NCI-H2196 treated with DMSO at 0.1 percent for 48 hours (cell line): ENCODE results near the gene DUS2.

Source experiments
- DNase-seq: peaks from one replicate; lab custom pipeline; 2025; ENCODE audit not compliant: unreplicated experiment; lab: John Stamatoyannopoulos, UW

Gene DUS2

GRCh38 chr16:68075980-68076379 lies 52.9 kb downstream of the DUS2 start:
- no peak for DNase-seq

DNA sequence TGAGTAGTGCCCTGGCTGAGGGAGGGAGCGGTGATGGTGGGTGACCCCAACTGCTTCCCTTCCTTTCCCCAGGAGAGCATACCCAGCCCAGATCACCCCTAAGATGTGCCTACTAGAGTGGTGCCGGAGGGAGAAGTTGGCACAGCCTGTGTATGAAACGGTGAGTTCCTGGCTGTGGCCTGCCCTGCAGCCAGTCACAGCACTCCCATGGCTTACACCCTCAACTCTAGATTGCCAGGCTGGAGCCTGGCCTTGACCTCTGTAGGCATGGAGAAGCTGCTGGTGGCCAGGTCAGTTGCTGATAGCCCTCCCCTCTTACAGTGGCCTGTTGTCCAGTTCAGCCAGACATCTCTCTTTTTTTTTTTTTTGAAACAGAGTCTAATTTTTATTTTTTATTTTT lies 53.5 kb downstream of the DUS2 start:
- no peak for DNase-seq

DNA sequence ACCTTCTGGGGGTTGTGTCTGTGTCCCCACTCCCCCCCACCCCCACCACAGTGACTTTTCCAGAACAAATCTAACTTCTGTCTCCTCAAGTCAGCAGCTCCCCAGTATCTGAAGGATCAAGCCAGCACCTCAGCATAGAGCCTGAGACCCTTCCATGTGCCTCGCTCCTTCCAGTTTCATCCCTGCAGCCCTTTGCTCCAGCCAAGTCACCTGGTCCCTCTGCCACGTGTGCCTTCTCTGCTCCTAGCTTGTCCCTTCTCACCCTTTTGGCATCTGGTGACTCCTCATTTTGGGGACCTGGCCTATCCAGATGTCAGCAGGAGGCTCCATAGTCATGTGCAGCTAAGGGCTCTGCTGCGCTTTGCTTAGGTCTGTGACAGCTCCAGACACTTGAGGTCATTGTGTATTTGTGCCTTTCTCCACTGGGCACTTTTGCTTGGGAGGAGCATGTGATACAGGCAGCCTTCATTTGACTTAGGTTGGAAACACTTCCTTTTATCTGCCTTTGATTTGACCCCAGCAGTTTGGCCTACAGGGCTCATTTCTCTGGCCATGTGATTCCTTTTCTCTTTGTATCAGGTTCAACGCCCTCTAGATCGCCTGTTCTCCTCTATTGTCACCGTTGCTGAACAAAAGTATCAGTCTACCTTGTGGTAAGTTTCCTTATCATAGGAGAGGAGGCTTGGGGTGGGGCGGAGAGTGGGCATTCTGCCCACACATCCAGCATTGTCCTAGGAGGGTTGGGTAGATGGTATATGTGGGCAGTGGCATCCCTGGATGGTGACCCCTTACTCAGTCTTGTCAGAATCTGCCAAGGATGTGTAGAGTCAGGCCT lies 55.0 kb downstream of the DUS2 start:
- DNase-seq, result no peak

- DNase-seq, result no peak
Measured at GRCh38 chr16:68078701-68079375, 55.8 kb downstream of the DUS2 start.

- DNase-seq, result no peak
Measured at GRCh38 chr16:68079376-68079625, 56.2 kb downstream of the DUS2 start.

- no peak for DNase-seq
Measured at GRCh38 chr16:68079626-68080344, 56.7 kb downstream of the DUS2 start.

DNA sequence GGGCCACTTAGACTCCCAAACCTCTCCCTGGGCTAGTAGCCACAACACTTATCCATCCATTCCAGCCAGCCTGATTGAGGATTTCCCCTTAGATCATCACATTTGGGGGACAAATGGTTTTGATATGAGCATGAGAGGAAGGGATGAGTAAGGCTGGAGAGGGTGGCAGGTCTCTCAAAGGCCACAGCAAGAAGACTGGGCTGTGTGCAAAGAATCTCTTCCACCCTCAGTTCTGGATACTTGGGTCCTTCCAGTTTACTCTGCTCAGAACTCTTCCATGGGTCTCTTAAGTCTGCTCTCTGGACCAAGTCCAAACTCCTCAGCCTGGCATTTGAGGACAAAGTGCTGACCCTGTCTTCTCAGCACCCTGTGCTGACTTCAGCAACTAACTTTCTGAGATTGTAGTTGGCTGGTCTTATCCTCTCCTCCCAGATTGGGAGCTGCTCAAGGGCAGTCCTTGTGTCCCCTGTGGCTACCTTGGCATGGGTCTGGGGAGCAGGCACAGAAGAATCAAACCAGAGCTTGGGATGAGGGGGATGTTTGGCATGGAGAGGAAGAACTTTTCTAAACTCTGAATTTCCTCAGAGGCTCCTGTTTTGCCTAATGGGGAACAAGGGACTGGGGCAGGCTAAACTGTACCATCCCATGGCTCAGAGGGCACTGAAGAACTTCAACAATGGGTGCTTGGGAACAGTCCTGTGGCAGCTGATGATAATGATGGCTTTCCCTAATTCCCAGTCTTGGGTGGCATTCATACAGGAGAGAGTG lies 59.0 kb downstream of the DUS2 start:
- no peak for DNase-seq

- no peak for DNase-seq
Measured at GRCh38 chr16:68082629-68083238, 59.6 kb downstream of the DUS2 start.

- DNase-seq, result no peak
Measured at GRCh38 chr16:68083239-68083781, 60.2 kb downstream of the DUS2 start.

- DNase-seq, result no peak
Measured at GRCh38 chr16:68083861-68084503, 60.9 kb downstream of the DUS2 start.

DNA sequence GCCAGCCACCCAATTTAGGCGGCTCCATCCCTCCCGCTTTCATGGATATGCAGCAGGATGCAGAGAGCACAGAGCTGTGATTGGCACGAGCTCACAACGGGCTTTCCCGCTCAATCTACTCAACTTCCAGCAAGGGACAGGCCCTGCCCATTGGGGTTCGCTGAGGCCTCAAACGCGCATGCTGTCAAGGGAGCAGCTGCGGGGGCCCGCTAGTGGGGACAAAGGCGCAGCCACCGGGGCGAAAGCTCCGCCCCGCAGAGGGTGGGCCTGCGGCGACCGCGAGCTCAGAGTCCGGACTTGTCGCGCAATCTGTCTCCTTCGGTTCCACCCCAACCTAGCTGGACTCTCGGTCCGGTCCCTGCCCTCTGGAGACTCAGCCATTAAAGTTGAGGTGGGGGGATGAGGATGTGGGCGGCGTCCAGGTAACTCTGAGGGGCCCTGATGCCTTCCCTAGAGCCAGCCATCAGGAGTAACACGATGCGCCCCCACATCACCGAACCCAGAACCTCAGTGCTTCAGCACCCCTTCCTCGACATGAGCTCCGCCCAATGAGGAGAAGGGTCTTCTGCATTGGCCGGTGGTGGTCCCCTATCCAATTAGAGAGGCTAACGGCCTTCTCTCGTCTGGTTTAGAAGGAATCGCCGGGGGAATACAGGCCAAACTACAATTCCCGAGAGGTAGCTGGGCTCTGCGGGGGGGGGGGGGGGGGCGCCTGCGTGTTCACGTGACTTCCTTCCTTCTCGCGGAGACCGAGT lies 61.6 kb downstream of the DUS2 start:
- DNase-seq, result peak; percentile 62

- no peak for DNase-seq
Measured at GRCh38 chr16:68085259-68086071, 62.4 kb downstream of the DUS2 start, which contains the start of gene NFATC3. NFATC3 (plus strand) TSS chr16:68085370; CDS start chr16:68085682, 312 bp downstream.

GRCh38 chr16:68086336-68086841 lies 63.3 kb downstream of the DUS2 start:
- DNase-seq, result no peak

DNA sequence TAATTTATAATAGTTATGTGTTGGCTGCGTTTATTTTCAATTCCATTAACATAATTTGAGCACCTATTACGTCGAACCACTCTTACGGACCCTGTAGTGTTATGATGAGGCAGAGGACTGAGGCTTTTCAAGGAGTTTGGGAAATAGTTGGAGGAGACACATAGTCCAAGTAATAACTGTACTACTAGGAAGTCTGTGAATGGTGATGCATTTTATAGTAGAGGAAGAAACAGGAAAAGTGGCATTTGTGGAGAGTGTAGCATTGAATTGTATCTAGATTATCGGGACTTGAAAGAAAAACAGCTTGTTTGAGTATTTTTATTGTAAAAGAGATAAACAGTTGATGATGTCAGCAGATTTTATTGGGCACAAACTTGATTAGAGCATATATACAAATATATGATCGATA lies 63.8 kb downstream of the DUS2 start:
- DNase-seq, result no peak

DNA sequence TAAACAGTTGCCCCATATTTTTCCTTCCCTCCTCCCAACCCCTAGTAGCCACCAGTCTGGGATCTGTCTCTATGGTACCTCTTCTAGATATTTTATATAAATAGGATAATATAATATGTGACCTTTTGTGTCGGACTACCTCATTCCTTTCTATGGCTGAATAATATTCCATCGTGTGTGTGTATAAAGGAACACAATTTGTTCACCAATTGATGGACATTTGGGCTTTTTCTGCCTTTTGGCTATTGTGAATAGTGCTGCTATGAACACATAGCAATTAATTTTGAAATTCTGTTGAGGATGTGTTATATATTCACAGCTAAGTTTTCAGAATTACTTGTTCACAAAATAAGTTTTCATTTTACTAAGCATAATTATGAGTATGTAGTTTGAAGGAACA lies 64.6 kb downstream of the DUS2 start:
- DNase-seq, result no peak

GRCh38 chr16:68088130-68088972 lies 65.3 kb downstream of the DUS2 start:
- DNase-seq, result no peak

DNA sequence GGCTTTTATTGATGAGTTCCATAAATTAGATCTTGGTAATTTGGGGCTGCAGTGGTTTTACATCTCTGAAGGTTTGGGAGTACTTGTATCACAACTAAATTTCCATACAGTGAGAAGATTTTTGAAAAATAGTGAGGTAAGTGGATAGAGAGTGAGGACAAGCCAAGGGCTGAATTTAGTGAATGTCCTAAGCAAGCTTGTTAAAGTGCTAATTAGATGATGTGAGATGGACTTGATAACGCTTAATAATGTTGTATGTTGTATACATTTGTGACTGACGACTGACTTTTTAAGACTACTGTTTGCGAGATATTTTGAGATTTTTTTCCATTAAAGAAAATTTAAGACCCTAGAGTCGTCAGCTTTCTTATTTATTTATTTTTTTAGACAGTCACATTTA lies 66.0 kb downstream of the DUS2 start:
- no peak for DNase-seq
